HUES6 (cell line): ENCODE data around the gene SLC30A1.

Experiments used
- H3K27ac ChIP-seq: 2 replicates; pipeline ENCODE4 v1.7.0; 2013; ENCODE audit warnings: low read depth, mild to moderate bottlenecking, low read length, inconsistent platforms
- H3K27me3 ChIP-seq: 2 replicates; pipeline ENCODE4 v1.6.1; 2013; ENCODE audit warnings: low read length; ENCODE audit not compliant: control insufficient read depth, insufficient read depth
- H3K36me3 ChIP-seq: 2 replicates; pipeline ENCODE4 v1.6.1; 2013; ENCODE audit warnings: low read length; ENCODE audit not compliant: control insufficient read depth, insufficient read depth
- H3K4me1 ChIP-seq: 2 replicates; pipeline ENCODE4 v1.6.1; 2013; ENCODE audit warnings: low read length; ENCODE audit not compliant: control insufficient read depth, insufficient read depth
- H3K4me3 ChIP-seq: 2 replicates; pipeline ENCODE4 v1.5.1; 2013; ENCODE audit warnings: low read depth, low read length
- H3K9ac ChIP-seq: one replicate; pipeline ENCODE4 v1.6.1; 2013; ENCODE audit warnings: mild to moderate bottlenecking, low read length
- H3K9me3 ChIP-seq: 2 replicates; pipeline ENCODE4 v1.6.1; 2013; ENCODE audit warnings: low read depth, low read length; ENCODE audit not compliant: control insufficient read depth, insufficient read depth

The SLC30A1 gene

GRCh38 chr1:211606914-211607753 is 28.2 kb upstream of the SLC30A1 start:
- no peaks in the 10 kb centered on the region for H3K27me3 ChIP-seq
- H3K27ac ChIP-seq, result no peak overlapping the region
- peaks cover 7% of the 10 kb centered on the region; the same call in 1 of the 2 replicates for H3K4me1 ChIP-seq
- H3K9me3 ChIP-seq, result no peaks in the 10 kb centered on the region
- H3K9ac ChIP-seq, result no peak overlapping the region
- H3K36me3 ChIP-seq, result no peaks in the 10 kb centered on the region
- no peak overlapping the region for H3K4me3 ChIP-seq

- no peaks in the 10 kb centered on the region for H3K9me3 ChIP-seq
- 0 out of 2 replicates have a peak, but pooled peaks cover 3% of the 10 kb centered on the region for H3K4me1 ChIP-seq
- no peaks in the 10 kb centered on the region for H3K36me3 ChIP-seq
- no peaks in the 10 kb centered on the region for H3K27me3 ChIP-seq
- no peak overlapping the region for H3K4me3 ChIP-seq
- H3K9ac ChIP-seq, result no peak overlapping the region
- no peak overlapping the region for H3K27ac ChIP-seq
Observed at GRCh38 chr1:211606332-211606913, 27.5 kb upstream of the SLC30A1 start.

GRCh38 chr1:211605603-211606331 is 26.8 kb upstream of the SLC30A1 start:
- Histone ChIP-seq H3K9me3 (no peaks in the 10 kb centered on the region), H3K4me3 (no peak overlapping the region), H3K27me3 (no peaks in the 10 kb centered on the region), H3K4me1 (no peaks in the 10 kb centered on the region), H3K36me3 (no peaks in the 10 kb centered on the region), H3K9ac (no peak overlapping the region), H3K27ac (no peak overlapping the region)

- Histone ChIP-seq H3K27ac (no peak overlapping the region), H3K9ac (no peak overlapping the region), H3K36me3 (no peaks in the 10 kb centered on the region), H3K4me3 (no peak overlapping the region), H3K9me3 (no peaks in the 10 kb centered on the region), H3K27me3 (no peaks in the 10 kb centered on the region), H3K4me1 (no peaks in the 10 kb centered on the region)
Observed at GRCh38 chr1:211605034-211605433, 26.1 kb upstream of the SLC30A1 start.

- H3K9me3 ChIP-seq, result no peaks in the 10 kb centered on the region
- H3K4me3 ChIP-seq, result no peak overlapping the region
- H3K36me3 ChIP-seq, result no peaks in the 10 kb centered on the region
- H3K27ac ChIP-seq, result no peak overlapping the region
- H3K9ac ChIP-seq, result no peak overlapping the region
- no peaks in the 10 kb centered on the region for H3K27me3 ChIP-seq
- no peaks in the 10 kb centered on the region for H3K4me1 ChIP-seq
Observed at GRCh38 chr1:211604548-211604947, 25.6 kb upstream of the SLC30A1 start.

- no peaks in the 10 kb centered on the region for H3K36me3 ChIP-seq
- no peaks in the 10 kb centered on the region for H3K9me3 ChIP-seq
- no peak overlapping the region for H3K4me3 ChIP-seq
- no peak overlapping the region for H3K9ac ChIP-seq
- no peak overlapping the region for H3K27ac ChIP-seq
- H3K27me3 ChIP-seq, result no peaks in the 10 kb centered on the region
- no peaks in the 10 kb centered on the region for H3K4me1 ChIP-seq
Observed at GRCh38 chr1:211603713-211604112, 24.8 kb upstream of the SLC30A1 start.

GRCh38 chr1:211603191-211603701 is 24.3 kb upstream of the SLC30A1 start:
- H3K9me3 ChIP-seq, result no peaks in the 10 kb centered on the region

GRCh38 chr1:211601982-211602670 is 23.2 kb upstream of the SLC30A1 start:
- H3K9me3 ChIP-seq, result no peaks in the 10 kb centered on the region
- no peaks in the 10 kb centered on the region for H3K36me3 ChIP-seq
- H3K27me3 ChIP-seq, result no peaks in the 10 kb centered on the region
- no peak overlapping the region for H3K9ac ChIP-seq
- no peaks in the 10 kb centered on the region for H3K4me1 ChIP-seq
- no peak overlapping the region for H3K4me3 ChIP-seq
- no peak overlapping the region for H3K27ac ChIP-seq

More at GRCh38 chr1:211603191-211603701, 24.3 kb upstream of the SLC30A1 start:
- Histone ChIP-seq H3K27ac (no peak overlapping the region), H3K4me3 (no peak overlapping the region), H3K4me1 (no peaks in the 10 kb centered on the region), H3K27me3 (no peaks in the 10 kb centered on the region), H3K9ac (no peak overlapping the region), H3K36me3 (no peaks in the 10 kb centered on the region)

- Histone ChIP-seq H3K27me3 (no peaks in the 10 kb centered on the region), H3K9me3 (no peaks in the 10 kb centered on the region), H3K36me3 (no peaks in the 10 kb centered on the region), H3K9ac (no peak overlapping the region), H3K4me3 (no peak overlapping the region), H3K27ac (no peak overlapping the region), H3K4me1 (no peaks in the 10 kb centered on the region)
Observed at GRCh38 chr1:211601159-211601558, 22.2 kb upstream of the SLC30A1 start.

- Histone ChIP-seq H3K9ac (no peak overlapping the region), H3K9me3 (no peaks in the 10 kb centered on the region), H3K27ac (no peak overlapping the region), H3K4me1 (no peaks in the 10 kb centered on the region), H3K36me3 (no peaks in the 10 kb centered on the region), H3K27me3 (no peaks in the 10 kb centered on the region), H3K4me3 (no peak overlapping the region)
Observed at GRCh38 chr1:211599250-211599649, 20.3 kb upstream of the SLC30A1 start.
